Memory B cell (primary cell): ENCODE data around the gene ENPP7.
A peak's percentile ranks its signal among the peaks of the same experiment; 100 is the strongest.
"Not testable (repeated sequence)": the region's sequence is repeated elsewhere in the genome, so short reads cannot be mapped to it uniquely, and the experiment has no call there.

Experiments used
- ATAC-seq: fragments of 150-1000 bp; cut with Tn5 transposase; 2 replicates; pipeline ENCODE4 v1.10.0; 2021; ENCODE audit warnings: low read depth, mild to moderate bottlenecking, moderate library complexity
- DNase-seq, 2 donors: peaks; one replicate each; pipeline ENCODE4 v3.0.0; 2022; ENCODE audit warnings: low spot score in 2 of 2
- H3K27ac Mint-ChIP-seq: one replicate; pipeline ENCODE4 v1.8.0; 2022; ENCODE audit warnings: mild to moderate bottlenecking, moderate library complexity, mixed read lengths
- H3K27me3 Mint-ChIP-seq: one replicate; pipeline ENCODE4 v1.8.0; 2022; ENCODE audit warnings: mixed read lengths
- H3K36me3 Mint-ChIP-seq: one replicate; pipeline ENCODE4 v1.8.0; 2022; ENCODE audit warnings: mild to moderate bottlenecking, mixed read lengths
- H3K4me1 Mint-ChIP-seq: one replicate; pipeline ENCODE4 v1.8.0; 2022; ENCODE audit warnings: mixed read lengths
- H3K4me3 Mint-ChIP-seq: one replicate; pipeline ENCODE4 v1.8.0; 2022; ENCODE audit warnings: mild to moderate bottlenecking, moderate library complexity, mixed read lengths
- H3K9me3 Mint-ChIP-seq: one replicate; pipeline ENCODE4 v1.8.0; 2022; ENCODE audit warnings: mixed read lengths

The ENPP7 gene

DNA sequence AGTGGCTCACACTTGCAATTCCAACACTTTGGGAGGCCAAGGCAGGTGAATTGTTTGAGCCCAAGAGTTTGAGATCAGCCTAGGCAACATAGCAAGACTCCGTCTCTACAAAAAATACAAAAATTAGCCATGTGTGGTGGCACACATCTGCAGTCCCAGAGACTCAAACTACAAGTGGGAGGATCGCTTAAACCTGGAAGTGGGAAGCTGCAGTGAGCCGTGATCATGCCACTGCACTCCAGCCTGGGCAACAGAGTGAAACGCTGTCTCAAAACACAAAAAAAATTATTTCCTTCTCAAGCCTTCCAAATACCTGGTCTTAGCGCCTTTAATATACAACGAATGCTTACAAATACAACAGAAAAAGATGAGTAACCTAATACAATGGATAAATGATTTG, 27.5 kb downstream of the ENPP7 start:
- ATAC-seq (no peak), DNase-seq (no peak)
- H3K27me3 Mint-ChIP-seq: peaks cover 14% of the 10 kb centered on the region
- no peak overlapping the region for H3K4me3 Mint-ChIP-seq
- H3K4me1 Mint-ChIP-seq: no peaks in the 10 kb centered on the region
- no peaks in the 10 kb centered on the region for H3K36me3 Mint-ChIP-seq
- H3K27ac Mint-ChIP-seq: no peak overlapping the region
- no peaks in the 10 kb centered on the region for H3K9me3 Mint-ChIP-seq

DNA sequence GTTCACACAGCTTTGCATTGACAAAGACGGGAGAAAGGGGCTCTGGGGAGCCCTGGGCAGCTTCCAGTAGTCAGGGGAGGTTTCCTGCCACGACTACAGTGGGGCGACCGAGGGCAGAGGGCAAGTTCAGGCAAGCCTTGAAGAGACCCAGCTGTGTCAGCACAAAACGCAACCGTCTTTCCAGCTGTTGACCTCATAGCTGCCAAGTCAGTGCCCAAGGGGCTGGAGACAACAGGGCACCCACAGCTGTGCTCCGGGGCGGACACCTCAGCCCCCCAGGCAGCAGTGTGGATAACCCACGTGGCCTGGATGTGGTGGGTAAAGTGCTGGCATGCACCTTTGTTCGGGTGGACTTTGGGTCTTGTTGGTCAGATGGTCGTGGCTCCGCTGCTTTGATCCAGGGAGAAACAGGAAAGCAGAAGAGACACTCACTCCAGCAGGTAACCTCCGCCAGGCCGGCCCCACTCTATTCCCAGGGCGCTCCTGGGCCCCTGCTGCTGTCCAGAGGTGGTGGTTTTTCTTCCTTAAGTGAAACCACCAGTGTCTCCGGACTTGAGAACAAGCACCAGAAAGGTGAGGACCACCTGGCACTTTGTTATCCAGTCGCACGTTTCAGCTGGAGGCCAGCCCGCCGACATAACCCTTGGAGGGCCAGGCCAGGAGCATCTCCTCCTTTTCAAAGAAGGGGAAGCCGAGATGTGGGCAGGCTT, 29.6 kb downstream of the ENPP7 start:
- Mint-ChIP-seq H3K4me1 (no peaks in the 10 kb centered on the region), H3K27me3 (peaks cover 11% of the 10 kb centered on the region), H3K4me3 (no peak overlapping the region), H3K9me3 (no peaks in the 10 kb centered on the region), H3K36me3 (no peaks in the 10 kb centered on the region), H3K27ac (no peak overlapping the region)
- DNase-seq (no peak), ATAC-seq (no peak)

DNA sequence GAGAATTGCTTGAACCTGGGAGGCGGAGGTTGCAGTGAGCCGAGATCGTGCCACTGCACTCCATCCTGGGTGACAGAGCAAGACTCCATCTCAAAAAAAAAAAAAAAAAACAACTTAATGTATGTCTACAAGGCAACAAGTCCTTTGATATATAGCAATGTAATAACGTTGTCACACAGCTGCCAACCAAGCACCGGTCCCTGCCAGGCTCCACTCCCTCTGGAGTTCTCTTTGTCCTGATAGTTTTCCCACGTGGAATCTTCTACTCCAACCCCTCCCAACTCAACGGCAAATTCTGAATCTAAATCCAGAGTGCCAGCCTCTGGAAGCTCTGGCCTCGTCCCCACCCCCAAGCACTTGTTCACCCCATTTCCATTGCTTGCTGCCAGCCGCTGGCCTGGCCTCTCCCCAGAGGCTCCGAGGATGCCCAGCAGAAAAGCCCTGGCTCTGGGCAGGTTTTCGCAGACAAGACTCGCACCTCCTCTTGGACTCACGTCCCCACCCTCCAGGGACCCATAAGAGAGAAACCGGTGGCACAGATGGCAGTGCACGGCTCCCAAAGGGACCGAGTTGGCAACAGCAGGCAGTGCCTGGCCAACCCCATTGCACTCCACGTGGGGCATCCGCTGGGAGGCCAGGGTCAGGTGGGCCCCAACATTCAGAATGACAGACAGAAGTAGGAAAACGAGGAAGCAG, 31.3 kb downstream of the ENPP7 start:
- no peak overlapping the region for H3K4me3 Mint-ChIP-seq
- H3K4me1 Mint-ChIP-seq: no peaks in the 10 kb centered on the region
- H3K36me3 Mint-ChIP-seq: no peaks in the 10 kb centered on the region
- H3K27ac Mint-ChIP-seq: no peak overlapping the region
- no peak for ATAC-seq
- H3K9me3 Mint-ChIP-seq: no peaks in the 10 kb centered on the region
- peaks cover 8% of the 10 kb centered on the region for H3K27me3 Mint-ChIP-seq
- DNase-seq: no peak

DNA sequence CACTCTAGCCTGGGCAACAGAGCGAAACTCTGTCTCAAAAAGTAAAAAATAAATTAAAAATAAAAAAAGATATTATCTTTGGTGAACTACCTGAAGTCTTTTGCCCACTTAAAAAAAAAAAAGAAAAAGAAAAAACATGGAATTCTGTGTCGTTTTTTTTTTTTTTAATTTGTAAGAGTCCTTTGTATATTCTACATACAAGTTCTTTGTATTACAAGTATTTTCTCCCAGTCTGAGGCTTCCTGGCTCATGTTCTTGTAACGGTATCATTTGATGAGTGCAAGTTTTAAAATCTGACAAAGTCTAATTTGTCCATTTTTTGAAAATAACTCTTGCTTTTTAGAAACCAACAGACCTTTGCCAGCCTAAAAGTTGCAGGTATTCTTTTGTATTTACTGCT, 35.0 kb downstream of the ENPP7 start:
- Mint-ChIP-seq H3K4me3 (no peak overlapping the region), H3K9me3 (peaks cover 7% of the 10 kb centered on the region), H3K27me3 (peaks cover 11% of the 10 kb centered on the region), H3K27ac (no peak overlapping the region), H3K36me3 (peaks cover 4% of the 10 kb centered on the region), H3K4me1 (no peaks in the 10 kb centered on the region)
- DNase-seq (no peak), ATAC-seq (no peak)

DNA sequence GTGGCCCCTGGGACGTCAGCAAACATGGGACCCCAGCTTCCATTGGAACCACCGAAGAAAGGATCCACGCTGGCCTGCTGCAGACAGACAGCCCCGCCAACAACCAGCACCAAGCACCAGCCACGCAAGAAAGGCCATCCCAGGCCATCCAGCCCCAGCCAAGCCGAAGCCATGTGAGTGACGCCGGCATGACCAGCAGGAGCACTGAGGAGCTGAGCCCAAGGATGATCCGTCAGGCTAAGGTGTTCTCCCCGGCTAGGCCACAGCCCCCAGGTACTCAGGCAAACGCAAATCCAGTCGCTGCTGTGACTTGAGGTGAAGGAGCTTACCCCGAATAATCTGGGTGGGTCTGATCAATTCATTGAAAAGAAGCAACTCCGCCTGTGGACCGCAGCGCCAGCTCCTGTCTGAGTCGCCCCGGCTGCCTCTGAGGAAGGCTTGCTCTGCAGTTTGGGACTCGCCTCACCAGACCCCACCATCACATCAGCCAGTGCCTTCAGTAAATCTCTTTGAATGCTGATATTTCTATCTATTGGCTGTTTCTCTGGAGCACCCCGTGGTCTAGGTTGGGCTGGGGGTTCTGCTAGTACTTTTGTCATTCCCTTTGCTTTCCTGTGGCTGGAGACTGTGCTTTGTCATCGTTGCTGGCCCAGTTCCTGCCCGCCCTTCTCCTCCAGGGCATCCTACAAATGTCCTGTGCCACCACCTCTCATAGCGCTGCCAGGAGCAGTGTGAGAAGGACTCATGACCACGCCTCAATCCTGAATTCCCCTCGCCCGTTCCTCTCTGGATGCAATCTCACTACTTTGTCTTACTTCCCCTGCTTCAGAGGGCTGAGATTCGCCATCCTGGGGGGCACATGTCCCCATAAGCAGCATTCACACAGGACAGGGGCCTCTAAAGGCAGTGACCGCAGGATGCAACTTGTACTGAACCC, 39.1 kb downstream of the ENPP7 start:
- H3K27ac Mint-ChIP-seq: no peak overlapping the region
- ATAC-seq (no peak), DNase-seq (no peak)
- peaks cover 17% of the 10 kb centered on the region for H3K27me3 Mint-ChIP-seq
- peaks cover 7% of the 10 kb centered on the region for H3K9me3 Mint-ChIP-seq
- H3K4me1 Mint-ChIP-seq: no peaks in the 10 kb centered on the region
- H3K4me3 Mint-ChIP-seq: no peak overlapping the region
- H3K36me3 Mint-ChIP-seq: peaks cover 4% of the 10 kb centered on the region

DNA sequence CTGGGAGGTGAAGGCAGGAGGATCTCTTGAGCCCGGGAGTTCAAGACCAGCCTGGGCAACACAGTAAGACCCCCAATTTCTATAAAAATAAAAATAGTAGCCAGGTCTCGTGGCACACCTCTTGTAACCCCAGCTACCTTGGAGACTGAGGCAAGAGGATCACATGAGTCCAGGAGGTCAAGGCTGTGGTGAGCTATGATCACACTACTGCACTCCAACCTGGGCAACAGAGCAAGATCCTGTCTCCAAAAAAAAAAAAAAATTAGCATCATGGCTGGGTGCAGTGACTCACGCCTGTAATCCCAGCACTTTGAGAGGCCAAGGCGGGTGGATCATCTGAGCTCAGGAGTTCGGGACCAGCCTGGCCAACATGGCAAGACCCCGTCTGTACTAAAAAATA, 40.5 kb downstream of the ENPP7 start:
- Mint-ChIP-seq H3K4me3 (no peak overlapping the region), H3K27me3 (peaks cover 18% of the 10 kb centered on the region), H3K36me3 (peaks cover 4% of the 10 kb centered on the region), H3K9me3 (peaks cover 7% of the 10 kb centered on the region), H3K27ac (no peak overlapping the region), H3K4me1 (no peaks in the 10 kb centered on the region)
- no peak for ATAC-seq
- DNase-seq: no peak

DNA sequence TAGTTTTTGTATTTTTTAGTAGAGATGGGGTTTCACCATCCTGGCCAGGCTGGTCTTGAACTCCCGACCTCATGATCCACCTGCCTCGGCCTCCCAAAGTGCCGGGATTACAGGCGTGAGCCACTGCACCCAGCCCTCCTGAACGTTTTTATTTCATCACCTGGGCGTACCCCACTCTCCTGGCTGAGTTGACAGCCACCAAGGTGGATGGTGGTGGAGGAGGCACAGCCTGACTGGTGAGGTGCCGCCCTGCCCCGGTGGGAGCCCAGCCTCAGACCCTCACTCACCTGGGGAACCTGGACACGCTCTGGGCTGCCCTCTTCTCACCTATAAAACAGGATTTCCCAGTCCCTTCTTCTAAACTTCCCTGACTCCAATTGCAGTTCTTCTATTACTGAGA, 42.0 kb downstream of the ENPP7 start:
- H3K9me3 Mint-ChIP-seq: not testable (repeated sequence)

DNA sequence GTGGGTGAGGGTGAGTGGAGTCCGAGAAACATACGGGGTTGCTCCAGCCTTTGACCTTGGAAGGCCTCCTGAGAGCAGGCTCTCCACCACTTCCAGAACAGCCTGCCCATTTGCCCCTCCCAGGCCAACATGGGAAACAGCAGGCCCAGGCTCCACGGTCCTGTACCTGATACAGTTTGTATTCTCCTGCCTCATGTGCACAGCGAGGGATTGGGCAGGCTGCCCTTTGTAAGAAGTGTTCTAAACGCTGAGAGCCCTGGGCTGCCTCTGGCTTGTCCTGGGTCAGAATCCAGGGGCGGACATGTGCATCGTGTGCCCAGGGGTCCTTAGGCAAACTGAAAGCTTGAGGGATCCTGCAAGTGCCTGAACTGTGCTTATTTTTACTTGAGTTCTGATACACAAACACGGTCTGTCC, 43.8 kb downstream of the ENPP7 start:
- H3K27me3 Mint-ChIP-seq: peaks cover 20% of the 10 kb centered on the region
- H3K4me3 Mint-ChIP-seq: no peak overlapping the region
- H3K4me1 Mint-ChIP-seq: peaks cover 5% of the 10 kb centered on the region
- no peak for DNase-seq
- H3K9me3 Mint-ChIP-seq: no peaks in the 10 kb centered on the region
- ATAC-seq: no peak
- no peaks in the 10 kb centered on the region for H3K36me3 Mint-ChIP-seq
- no peak overlapping the region for H3K27ac Mint-ChIP-seq

More for the DNA sequence above, 42.0 kb downstream of the ENPP7 start:
- H3K27ac Mint-ChIP-seq, ATAC-seq, H3K36me3 Mint-ChIP-seq, DNase-seq, H3K4me1 Mint-ChIP-seq, H3K4me3 Mint-ChIP-seq: not testable (repeated sequence)
- H3K27me3 Mint-ChIP-seq: peaks cover 18% of the 10 kb centered on the region

DNA sequence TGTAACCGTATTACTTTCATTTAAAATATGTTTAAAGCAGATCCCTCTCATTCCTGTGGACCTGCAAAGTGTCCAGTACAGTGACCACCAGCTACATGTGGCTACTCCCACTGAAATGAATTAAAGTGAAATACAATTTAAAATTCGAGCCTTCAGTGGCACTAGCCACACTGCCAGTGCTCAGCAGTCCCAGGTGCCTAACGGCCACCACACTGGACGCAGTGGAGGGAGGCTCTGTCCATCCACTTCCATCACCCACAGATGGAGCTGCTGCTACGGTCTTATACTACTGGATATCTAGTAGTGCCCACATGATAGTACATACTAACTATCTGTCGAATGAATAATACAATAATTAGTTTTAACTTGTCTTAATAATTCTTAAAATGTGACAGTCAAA, 44.9 kb downstream of the ENPP7 start:
- ATAC-seq: no peak
- no peak overlapping the region for H3K27ac Mint-ChIP-seq
- peaks cover 23% of the 10 kb centered on the region for H3K27me3 Mint-ChIP-seq
- no peaks in the 10 kb centered on the region for H3K9me3 Mint-ChIP-seq
- no peak overlapping the region for H3K4me3 Mint-ChIP-seq
- H3K36me3 Mint-ChIP-seq: no peaks in the 10 kb centered on the region
- DNase-seq: no peak
- peaks cover 5% of the 10 kb centered on the region for H3K4me1 Mint-ChIP-seq

DNA sequence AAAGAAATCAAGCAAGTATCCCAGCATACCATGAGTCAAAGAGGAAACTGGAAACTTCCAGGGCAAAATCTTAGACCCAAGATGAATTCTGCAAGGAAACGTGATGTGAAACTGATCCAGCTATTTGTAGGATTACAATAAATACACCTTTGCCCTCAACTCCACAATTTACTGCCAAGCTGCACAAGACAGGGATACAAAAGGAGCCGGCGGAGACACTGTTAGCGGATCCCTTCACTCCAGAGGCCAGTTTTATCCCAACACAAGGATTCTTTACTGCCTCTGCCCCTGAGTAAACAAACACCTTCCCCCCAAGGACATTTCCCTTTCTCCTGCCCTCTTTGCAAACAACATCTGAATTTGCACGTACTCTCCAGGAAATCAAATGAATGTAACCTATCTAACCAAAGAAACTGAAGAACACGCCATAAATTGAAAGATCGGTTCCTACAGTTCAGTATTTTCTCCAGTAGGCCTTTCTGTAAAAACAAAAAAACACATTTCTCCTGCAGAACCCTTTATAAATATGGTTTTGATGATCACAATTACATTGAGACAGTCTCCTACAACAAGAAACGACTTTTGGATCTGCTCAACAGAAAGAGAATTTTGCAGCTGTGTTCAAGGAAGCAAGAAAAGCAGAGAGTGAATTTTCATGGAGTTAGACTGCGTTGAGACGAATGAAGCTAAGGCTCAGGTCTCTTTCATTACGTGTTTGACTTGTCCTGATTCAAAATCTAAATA, 45.8 kb downstream of the ENPP7 start:
- Mint-ChIP-seq H3K4me3 (peak overlapping the region; percentile 43), H3K36me3 (no peaks in the 10 kb centered on the region), H3K9me3 (no peaks in the 10 kb centered on the region), H3K27me3 (peaks cover 31% of the 10 kb centered on the region), H3K4me1 (peaks cover 7% of the 10 kb centered on the region), H3K27ac (no peak overlapping the region)
- DNase-seq (no peak), ATAC-seq (no peak)

DNA sequence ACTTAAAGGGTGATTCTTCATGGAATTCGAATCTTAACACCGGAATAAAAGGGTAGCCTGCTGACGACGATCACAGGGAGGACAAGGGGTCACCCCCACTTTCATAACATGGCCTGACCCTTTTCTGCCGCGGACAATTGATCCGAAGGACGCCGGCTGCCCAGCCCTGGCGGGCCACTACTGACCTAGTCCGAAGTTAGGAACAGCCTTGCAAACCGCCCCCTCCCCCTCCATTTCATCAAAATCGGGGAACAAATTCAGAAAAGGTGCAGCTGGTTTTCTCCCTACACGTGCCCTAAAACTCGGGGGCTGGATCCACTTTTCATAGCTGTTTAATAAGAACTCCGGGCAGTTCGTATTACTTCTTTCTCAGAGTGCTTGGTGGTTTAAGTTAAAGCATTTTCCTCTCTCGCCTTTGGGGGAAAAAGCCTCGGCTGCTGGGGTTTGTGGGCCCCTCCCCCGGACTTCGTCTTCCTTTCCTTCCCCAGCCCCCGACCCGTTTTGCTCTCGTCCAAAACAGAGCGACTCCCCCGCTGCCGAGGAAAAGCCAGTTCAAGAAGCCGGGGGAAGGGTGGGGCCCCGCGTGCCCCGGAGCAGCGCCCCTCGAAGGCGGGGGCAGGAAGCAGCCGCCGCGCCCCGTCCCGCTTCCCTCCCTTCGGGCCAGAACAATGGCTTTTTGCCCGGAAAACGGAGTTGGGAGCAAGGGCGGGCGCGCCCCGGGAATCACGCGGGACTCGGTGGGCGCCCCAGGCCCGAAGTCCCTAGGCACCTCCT, 46.6 kb downstream of the ENPP7 start:
- peak; percentile 26 for ATAC-seq
- Mint-ChIP-seq H3K27me3 (peaks cover 33% of the 10 kb centered on the region), H3K9me3 (no peaks in the 10 kb centered on the region), H3K4me1 (peaks cover 9% of the 10 kb centered on the region), H3K27ac (no peak overlapping the region), H3K4me3 (peak overlapping the region; percentile 44), H3K36me3 (no peaks in the 10 kb centered on the region)
- no peak for DNase-seq

DNA sequence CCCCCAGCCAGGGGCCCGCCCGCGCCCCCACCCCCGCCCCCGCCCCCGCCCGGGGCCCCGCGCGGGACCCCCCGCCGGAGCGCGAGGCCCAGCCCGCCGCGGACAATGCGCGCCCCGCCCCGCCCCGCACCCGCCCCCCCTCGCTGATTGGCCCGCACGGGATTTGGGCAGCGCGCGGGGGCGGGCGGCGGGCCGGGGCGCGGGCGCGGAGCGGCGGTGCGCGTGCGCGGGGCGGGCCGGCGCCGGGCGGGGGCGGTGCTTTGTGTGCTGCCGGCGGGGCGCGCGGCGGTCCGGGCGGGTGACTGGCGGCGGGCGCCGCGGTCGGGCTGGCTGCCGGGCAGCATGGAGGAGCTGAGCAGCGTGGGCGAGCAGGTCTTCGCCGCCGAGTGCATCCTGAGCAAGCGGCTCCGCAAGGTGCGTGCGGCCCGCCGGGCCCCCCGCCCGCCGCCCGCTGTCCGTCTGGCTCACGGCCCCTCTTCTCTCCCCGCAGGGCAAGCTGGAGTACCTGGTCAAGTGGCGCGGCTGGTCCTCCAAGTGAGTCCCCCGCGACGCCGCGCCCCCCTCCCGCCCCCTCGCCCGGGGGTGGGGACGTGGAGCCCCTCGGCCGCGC, 47.3 kb downstream of the ENPP7 start, which contains the start of gene CBX2:
Gene CBX2, plus strand, starts transcription at position 255 of the 610 bp plus-strand sequence. Its CDS starts 88 bp downstream, at position 343.
- ATAC-seq: peak; percentile 91
- peak; percentile 67 to 77 for DNase-seq
- Mint-ChIP-seq H3K4me3 (peak within 1 kb of the TSS; percentile 85), H3K36me3 (no peaks in the 10 kb centered on the region), H3K27me3 (peaks cover 39% of the 10 kb centered on the region), H3K9me3 (no peaks in the 10 kb centered on the region), H3K4me1 (peaks cover 11% of the 10 kb centered on the region), H3K27ac (peak within 1 kb of the TSS; percentile 38)
